SHP77 treated with DMSO at 0.1 percent for 48 hours (cell line): ENCODE measurements around the gene STK17B.
"Not testable (repeated sequence)": the region's sequence is repeated elsewhere in the genome, so short reads cannot be mapped to it uniquely, and the experiment has no call there.

ENCODE experiments used
- DNase-seq: peaks from one replicate; lab custom pipeline; 2025; lab: John Stamatoyannopoulos, UW

Gene STK17B

GRCh38 chr2:196171248-196171871, at the start of gene STK17B:
STK17B (minus strand) TSS chr2:196171578; CDS start chr2:196163383, 8,195 bp downstream.
- peak; percentile 71 for DNase-seq

- no peak for DNase-seq
Measured at GRCh38 chr2:196220671-196221070, 49.3 kb upstream of the STK17B start.

GRCh38 chr2:196219671-196220070, 48.3 kb upstream of the STK17B start:
- DNase-seq: no peak

- DNase-seq: no peak
Measured at GRCh38 chr2:196218106-196218505, 46.7 kb upstream of the STK17B start.

GRCh38 chr2:196217116-196217515, 45.7 kb upstream of the STK17B start:
- no peak for DNase-seq

GRCh38 chr2:196215376-196215775, 44.0 kb upstream of the STK17B start:
- no peak for DNase-seq

GRCh38 chr2:196214156-196214555, 42.8 kb upstream of the STK17B start:
- DNase-seq: no peak

GRCh38 chr2:196213252-196213980, 42.0 kb upstream of the STK17B start:
- no peak for DNase-seq

- no peak for DNase-seq
Measured at GRCh38 chr2:196208915-196209314, 37.5 kb upstream of the STK17B start.

- DNase-seq: no peak
Measured at GRCh38 chr2:196206804-196207203, 35.4 kb upstream of the STK17B start.

- no peak for DNase-seq
Measured at GRCh38 chr2:196205881-196206435, 34.6 kb upstream of the STK17B start.

GRCh38 chr2:196205011-196205766, 33.8 kb upstream of the STK17B start:
- no peak for DNase-seq

GRCh38 chr2:196201229-196202009, 30.0 kb upstream of the STK17B start:
- DNase-seq: no peak

GRCh38 chr2:196200557-196200956, 29.2 kb upstream of the STK17B start:
- DNase-seq: no peak

GRCh38 chr2:196195758-196196157, 24.4 kb upstream of the STK17B start:
- no peak for DNase-seq

- no peak for DNase-seq
Measured at GRCh38 chr2:196195302-196195701, 23.9 kb upstream of the STK17B start.

GRCh38 chr2:196191541-196191940, 20.2 kb upstream of the STK17B start:
- DNase-seq: no peak

GRCh38 chr2:196187898-196188458, 16.6 kb upstream of the STK17B start:
- DNase-seq: no peak

GRCh38 chr2:196187175-196187700, 15.9 kb upstream of the STK17B start:
- not testable (repeated sequence) for DNase-seq

GRCh38 chr2:196186266-196186980, 15.0 kb upstream of the STK17B start:
- no peak for DNase-seq

GRCh38 chr2:196184921-196185320, 13.5 kb upstream of the STK17B start:
- DNase-seq: no peak
